Activated CD4-positive, alpha-beta T cell treated with anti-CD3 and anti-CD28 coated beads, Interleukin-2, amount 50 U/mL, for 48 hours (primary cell): Measurements from ENCODE around the gene TBX1.

Experiments
- DNase-seq, 2 experiments: peaks; one replicate each; pipeline ENCODE4 v3.0.0-alpha.2; 2020

TBX1 gene

DNA sequence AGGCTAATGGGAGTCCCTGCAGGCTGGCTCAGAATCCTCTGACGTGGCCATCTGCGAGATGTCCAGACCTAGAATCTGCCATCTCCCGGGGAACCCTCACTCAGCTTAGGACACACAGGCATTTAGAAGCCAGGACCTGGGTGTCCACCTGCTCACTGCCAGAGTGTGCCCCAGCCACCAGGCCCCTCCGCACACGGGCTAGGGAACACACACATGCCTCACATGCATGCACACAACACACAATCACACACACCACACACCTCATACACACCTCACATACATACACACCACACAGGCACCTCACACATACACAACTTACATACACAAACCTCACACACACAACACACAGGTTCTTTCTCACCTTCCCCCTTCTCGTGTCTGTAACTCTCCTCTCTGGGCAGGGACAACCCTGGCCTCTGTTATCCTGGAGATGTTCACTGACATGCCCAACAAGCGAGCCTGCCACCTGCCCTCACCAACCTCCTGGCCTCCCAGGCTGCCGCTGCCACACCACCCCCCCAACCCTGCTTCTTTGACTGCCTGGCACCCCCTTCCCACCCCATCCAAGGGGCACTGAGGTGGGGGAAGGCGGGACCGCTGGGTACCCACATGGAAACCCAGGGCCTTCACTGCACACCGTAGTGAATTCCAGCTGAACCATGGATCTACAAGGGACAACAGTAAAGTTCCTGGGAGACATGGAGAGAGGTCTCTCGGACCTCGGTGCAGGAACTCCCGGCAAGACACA, 56.0 kb downstream of the TBX1 start:
- DNase-seq = no peak
